GM21786 (cell line): ENCODE data around the gene SETD2.
A peak's percentile ranks its signal among the peaks of the same experiment; 100 is the strongest.
"Not testable (repeated sequence)": the region's sequence is repeated elsewhere in the genome, so short reads cannot be mapped to it uniquely, and the experiment has no call there.

Experiments
- ATAC-seq: cut with Tn5 transposase; IDR thresholded peaks from one replicate; pipeline ENCODE4 v1.9.1; 2021; ENCODE audit not compliant: unreplicated experiment

SETD2 gene, protein sequence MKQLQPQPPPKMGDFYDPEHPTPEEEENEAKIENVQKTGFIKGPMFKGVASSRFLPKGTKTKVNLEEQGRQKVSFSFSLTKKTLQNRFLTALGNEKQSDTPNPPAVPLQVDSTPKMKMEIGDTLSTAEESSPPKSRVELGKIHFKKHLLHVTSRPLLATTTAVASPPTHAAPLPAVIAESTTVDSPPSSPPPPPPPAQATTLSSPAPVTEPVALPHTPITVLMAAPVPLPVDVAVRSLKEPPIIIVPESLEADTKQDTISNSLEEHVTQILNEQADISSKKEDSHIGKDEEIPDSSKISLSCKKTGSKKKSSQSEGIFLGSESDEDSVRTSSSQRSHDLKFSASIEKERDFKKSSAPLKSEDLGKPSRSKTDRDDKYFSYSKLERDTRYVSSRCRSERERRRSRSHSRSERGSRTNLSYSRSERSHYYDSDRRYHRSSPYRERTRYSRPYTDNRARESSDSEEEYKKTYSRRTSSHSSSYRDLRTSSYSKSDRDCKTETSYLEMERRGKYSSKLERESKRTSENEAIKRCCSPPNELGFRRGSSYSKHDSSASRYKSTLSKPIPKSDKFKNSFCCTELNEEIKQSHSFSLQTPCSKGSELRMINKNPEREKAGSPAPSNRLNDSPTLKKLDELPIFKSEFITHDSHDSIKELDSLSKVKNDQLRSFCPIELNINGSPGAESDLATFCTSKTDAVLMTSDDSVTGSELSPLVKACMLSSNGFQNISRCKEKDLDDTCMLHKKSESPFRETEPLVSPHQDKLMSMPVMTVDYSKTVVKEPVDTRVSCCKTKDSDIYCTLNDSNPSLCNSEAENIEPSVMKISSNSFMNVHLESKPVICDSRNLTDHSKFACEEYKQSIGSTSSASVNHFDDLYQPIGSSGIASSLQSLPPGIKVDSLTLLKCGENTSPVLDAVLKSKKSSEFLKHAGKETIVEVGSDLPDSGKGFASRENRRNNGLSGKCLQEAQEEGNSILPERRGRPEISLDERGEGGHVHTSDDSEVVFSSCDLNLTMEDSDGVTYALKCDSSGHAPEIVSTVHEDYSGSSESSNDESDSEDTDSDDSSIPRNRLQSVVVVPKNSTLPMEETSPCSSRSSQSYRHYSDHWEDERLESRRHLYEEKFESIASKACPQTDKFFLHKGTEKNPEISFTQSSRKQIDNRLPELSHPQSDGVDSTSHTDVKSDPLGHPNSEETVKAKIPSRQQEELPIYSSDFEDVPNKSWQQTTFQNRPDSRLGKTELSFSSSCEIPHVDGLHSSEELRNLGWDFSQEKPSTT (N-terminal part only)

DNA sequence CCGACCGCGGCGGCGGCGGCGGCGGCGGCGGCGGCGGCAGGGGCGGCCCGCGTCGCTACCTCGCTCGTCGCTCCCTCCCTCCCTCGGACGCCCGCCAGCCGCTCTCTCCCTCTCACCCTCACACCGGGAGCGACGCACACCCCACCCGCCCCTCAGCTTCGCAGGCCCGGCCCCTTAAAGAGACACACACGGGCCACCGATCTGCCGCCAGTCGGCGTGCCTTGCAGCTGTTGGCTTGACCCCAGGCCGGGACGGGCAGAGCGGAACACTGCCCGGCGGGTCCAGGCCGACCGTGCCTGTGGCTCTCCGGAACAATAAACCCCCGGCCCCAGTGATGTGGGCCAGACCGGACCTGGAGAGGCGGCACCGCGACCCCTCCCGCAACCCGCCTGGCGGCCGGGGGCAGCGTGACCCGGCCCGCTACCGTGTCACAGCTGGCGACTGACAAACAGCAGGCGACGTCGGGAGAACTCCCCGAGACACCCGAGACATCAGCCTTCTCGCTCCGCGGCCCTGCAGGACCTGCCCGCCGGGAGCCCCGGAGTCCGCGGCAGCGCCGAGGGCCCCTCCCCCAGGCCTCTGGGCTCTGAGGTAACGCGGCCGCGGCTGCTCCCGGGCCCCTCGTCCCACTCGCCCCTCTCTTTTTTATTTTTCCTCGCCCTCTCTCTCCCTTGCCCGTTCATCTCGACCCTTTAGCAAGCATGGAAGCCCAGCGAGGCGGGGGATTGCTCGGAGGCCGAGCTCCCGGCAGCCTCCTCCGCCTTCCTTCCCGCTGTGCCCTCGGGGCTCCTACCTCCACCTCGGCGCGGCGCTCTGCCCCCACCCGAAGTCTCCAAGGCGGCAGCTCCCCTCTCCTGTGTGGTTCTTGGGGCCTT is at the start of gene SETD2:
SETD2 (minus strand) TSS at position 107 of the 875 bp plus-strand sequence. CDS start 189 bp downstream, outside the sequence.
- peak; percentile 66 for ATAC-seq

DNA sequence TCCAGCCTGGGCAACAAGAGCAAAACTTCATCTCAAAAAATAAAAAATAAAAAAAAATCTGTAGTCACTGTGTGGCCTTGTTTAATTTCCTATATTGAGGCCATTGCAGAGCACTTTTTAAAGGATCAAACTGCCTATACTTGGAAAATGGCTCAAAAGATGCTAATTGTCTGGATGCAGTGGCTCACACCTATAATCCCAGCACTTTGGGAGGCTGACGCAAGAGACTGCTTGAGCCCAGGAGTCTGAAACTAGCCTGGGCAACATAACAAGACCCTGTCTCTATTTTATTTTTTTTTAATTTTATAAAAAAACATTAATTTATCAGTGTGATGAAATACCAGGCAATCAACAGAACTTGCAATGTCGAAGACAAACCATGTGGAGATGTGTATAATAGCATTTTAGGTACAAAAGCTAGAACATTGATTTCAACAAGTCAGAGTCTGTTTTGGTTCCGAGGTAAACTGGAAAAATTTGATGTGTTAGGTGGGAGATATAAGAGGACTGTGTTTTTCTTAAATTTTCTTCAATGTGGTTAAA is 47.0 kb upstream of the SETD2 start:
- ATAC-seq: no peak

DNA sequence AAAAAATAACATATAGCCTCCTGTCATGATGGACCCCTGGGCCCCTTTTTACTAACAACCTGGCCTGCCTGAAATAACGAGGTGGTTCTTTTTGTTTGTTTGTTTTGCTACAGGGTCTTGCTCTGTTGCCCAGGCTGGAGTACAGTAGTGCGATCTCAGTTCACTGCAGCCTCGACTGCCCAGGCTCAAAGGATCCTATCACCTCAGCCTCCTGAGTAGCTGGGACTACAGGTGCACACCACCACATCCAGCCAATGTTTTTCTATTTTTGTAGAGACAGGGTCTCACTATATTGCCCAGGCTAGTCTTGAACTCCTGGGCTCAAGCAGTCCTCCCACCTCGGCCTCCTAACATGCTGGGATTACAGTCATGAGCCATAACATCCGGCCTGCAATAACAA is 42.1 kb upstream of the SETD2 start:
- not testable (repeated sequence) for ATAC-seq

DNA sequence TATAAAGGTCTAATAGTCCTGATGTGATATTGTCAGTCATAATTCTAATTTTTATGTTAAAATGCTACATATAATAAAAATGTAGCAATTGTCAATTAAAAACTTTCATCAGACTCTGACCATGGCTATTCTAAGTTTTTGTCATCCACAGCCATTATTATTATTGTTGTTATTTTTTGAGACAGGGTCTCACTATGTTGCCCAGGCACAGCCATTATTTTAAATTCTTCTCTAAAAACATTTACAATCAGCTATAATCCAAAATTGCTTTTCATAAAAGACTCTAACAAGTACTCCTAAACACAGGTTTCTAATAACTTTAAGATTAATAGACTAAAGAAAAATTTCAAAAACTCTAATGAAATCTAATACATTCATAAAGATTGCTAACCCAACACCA is 41.0 kb upstream of the SETD2 start:
- ATAC-seq: no peak

DNA sequence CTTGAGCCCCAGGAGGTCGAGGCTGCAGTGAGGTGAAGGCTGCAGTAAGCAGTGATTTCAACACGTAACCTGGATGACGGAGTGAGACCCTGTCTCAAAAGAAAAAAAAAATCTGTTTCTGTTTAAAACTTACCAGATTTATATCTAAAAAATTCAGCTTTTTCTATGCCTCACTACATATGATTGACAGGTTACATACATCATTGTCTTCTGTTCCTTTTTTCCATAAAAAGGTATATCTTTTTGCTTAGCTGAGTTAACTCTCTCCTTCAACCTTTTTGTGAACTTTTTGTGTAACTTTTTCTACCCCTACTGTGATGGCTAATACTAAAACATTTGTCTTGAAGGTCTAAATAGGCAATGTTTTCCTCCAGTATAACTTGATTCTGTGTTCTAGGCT is 38.6 kb upstream of the SETD2 start:
- ATAC-seq: no peak

DNA sequence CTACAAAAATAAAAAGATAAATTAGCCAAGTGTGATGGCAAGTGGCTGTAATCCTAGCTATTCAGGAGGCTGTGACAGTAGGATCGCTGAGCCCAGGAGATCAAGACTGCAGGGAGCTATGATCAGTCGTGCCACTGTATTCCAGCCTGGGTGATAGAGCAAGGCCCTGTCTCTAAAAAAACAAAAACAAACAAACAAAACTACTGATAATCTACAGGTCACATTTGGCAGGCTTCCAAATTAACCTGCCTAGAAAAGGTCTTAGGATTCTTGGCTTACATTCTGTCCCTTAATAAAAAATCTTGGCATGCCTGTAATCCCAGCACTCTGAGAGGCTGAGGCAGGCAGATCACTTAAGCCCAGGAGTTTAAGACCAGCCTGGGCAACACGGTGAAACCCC is 33.4 kb upstream of the SETD2 start:
- no peak for ATAC-seq

DNA sequence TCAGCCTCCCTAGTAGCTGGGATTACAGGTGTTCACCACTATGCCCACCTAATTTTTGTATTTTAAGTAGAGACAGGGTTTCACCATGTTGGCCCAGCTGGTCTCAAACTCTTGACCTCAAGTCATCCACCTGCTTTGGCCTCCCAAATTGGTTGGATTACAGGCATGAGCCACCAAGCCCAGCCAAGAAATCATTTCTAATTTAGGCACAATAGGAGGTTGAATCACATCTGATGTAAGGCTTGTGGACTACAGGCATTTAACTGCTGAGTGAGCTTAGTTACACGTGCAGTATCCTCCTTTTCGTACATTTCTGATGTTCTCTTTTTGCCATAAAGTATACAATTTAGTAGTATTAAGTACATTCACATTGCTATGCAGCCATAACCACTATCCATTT is 31.1 kb upstream of the SETD2 start:
- ATAC-seq: no peak

DNA sequence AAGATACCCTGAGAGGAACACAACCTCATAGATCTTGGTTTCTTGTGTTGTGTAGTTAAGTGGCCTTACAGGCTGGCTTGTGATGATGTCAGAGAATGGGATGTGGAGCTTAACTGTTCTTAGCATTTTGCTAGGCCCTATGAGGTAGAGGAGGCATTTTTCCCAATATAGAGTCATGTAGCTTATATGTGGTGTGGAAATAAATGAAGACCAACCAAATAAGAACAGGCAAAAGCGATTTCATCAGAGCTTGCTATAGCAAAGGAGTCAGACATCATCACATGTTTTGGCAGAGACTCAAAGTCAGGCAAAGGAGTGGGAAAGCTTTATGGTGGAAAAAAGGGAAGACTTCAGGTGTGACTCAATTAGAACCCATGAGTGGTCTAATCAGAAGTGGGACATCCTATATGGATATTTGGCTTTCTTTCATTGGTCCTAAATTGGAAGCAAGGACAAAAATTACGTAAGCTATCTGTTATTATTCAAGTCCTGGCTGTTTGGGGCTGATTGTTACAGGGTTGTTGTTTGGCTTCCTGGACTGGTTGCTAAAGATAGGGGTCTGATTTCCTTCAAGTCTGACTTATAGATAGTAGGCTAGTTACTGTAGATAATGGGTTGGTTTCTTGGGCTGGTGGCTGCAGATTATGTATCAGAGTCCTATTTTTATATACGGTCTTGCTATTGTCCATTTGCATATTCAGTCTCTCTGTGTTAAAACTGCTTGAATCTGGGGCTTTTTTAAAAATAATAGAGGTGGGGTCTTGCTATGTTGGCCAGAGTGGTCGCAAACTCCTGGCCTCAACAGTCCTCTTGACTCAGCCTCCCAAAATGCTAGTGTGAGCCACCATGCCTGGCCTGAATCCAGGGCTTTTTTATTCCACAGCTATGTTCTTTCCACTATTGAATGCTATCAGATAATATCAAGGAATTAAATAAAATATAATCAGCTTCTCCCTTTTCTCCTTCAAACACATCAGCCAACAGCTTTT is 30.3 kb upstream of the SETD2 start:
- no peak for ATAC-seq

DNA sequence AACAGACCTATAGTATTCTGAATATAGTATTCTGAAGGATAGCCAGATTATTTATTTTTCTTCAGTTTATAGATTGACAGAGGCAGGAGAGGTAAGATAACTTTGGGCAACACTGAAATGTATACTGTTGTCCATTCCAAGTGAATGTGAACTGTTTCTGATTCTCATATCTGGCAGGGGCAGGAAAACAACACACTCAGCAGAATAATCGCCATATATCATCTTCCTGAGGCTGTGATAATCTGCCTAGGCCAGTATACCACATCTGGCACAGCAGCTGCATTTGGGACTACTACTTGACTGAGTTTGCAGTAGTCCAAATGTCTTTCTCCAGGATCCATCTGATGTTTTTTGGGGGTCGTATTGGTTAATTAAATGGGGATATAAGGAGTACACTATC is 22.4 kb upstream of the SETD2 start:
- ATAC-seq: no peak

DNA sequence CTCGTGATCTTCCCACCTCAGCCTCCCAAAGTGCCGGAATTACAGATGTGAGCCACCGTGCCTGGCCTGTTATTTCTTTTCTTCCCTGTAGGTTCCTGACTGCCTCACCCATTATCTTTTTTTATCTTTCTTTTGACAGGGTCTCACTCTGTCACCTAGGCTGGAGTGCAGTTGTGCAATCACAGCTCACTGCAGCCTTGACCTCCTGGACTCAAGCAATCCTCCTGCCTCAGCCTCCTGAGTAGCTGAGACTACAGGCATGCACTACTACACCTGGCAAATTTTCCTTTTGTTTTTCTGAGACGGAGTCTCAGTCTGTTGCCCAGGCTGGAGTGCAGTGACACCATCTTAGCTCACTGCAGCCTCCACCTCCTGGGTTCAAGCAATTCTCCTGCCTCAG is 17.8 kb upstream of the SETD2 start:
- not testable (repeated sequence) for ATAC-seq

DNA sequence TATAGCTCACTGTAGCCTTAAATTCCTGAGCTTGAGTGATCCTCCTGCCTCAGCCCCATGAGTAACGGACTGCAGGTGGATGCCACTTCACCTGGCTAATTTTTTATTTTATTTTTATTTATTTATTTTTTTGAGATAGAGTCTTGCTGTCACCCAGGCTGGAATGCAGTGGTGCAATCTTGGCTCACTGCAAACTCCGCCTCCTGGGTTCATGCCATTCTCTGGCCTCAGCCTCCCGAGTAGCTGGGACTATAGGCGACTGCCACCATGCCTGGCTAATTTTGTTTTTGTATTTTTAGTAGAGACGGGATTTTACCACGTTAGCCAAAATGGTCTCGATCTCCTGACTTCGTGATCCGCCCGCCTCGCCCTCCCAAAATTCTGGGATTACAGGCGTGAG is 16.1 kb upstream of the SETD2 start:
- ATAC-seq: not testable (repeated sequence)

DNA sequence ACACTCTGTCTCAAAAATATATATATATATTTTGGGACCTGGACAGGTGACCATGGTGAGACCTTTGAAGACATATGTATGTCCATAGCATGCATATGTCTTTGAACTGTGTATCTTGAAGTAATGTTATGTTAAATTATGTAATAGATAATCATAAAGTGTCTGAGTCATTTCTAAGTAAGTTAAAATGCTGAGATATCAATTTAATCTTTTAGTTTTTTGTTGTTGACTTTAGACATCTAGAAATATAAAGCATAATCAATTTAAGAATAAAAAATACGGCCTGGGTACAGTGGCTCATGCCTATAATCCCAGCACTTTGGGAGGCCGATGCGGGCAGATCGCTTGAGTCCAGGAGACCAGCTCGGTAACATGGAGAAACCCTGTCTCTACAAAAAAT is 12.7 kb upstream of the SETD2 start:
- ATAC-seq: no peak

DNA sequence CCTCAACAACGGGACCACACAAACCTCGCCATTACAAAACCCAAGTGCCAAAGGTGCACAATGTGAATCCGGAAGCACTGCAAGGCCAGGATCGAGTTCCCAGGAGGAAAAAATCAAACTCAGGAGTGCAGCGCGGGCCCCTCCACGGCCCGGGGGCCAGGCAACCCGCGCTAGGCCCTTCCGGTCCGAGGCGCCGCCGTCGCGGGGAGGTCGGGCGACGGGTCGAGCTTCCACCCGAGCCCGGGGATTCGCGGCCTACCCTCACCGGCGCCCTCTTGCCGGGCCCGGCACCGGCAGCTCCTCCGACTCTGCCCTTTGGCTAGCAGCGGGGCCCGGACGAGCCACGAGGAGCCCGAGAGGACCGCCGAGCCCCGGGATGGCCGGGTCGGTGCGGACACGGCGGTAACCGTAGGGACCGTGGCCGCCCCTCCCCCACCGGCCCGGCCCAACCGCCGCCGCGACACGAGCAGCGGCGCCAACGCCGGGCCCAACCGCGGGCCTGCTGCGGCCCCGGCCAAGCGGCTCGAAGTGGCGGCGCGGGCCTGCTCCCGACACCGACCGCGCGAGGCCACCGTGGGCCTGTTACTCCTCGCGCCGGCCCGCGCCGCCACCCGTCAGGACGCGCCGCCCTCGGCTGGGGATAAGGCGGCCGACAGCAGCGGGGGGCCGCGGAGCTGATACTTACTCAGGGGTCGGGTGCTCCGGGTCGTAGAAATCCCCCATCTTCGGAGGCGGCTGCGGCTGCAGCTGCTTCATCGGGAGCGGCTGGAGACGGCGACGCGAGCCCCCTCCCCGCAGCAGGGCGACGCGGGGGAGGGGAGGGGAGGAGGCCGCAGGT is 525 bp downstream of the SETD2 start:
- ATAC-seq: peak; percentile 21

DNA sequence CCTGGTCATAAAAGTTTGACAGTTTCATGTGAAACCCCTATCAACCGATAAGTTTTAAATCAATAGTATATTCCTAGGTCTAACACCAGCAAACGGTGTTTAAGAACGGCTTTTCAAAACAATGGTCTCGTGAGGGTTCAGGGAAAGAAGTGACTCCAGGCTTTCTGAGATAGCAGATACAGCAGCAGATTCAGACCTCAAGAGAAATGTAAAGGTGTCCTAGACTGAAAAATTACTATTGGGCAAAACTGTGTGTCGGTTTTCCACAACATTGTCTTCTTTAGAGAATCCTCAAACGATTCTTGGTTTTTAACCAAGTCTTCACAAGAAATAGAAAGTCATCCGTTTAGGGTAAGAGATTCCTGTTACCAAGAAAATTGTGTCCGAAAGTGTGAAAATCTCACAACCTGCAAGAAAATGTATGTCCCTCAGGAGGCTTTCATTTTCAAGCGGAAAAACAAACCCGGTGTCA is 1.2 kb downstream of the SETD2 start:
- ATAC-seq: no peak

DNA sequence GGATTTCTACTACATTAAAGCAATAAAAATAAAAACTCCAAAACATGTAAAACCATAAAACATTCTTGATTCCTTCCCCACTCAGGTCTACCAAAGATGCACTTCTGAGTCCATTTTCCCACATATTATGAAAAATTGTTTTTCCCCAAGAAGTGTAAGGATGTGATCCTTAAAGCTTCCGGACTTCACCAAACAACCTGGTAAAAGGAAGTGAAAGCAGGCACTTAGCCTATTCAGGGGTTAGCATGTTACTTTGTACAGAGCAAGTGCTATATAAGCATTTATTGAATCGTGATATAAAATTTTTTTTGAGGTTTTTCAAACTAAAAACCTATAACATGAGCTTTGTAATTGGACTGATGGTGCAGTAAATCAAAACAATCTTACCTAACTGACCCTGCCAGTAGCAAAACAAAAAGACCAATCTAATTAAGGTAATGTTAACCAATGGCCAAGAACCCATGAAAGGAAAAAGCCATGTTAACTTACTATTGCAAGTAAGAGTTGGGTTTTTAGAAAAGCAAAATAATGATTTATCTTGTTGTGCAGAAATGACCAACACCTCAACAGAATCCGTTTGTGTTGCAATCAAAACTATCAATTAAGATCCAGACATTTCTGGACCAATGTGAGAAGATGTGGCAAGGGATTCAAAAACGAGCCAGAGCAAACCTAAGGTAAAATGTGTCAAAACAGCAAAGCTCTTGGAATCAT is 1.8 kb downstream of the SETD2 start:
- no peak for ATAC-seq

DNA sequence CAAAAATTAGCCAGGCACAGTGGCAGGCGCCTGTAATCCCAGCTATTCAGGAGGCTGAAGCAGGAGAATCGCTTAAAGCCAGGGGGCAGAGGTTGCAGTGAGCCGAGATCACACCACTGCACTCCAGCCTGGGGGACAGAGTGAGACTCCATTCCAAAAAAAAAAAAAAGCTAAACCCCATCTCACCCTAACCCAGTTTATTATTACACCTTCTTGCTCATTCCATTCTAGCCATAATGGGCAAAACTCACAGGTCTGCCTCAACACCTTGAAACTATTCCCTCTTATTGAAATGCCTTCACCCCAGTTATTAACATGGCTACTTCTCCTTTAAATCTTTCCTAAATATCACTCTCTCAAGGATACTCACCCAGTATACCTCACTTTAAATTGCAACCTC is 4.1 kb downstream of the SETD2 start:
- ATAC-seq: no peak

DNA sequence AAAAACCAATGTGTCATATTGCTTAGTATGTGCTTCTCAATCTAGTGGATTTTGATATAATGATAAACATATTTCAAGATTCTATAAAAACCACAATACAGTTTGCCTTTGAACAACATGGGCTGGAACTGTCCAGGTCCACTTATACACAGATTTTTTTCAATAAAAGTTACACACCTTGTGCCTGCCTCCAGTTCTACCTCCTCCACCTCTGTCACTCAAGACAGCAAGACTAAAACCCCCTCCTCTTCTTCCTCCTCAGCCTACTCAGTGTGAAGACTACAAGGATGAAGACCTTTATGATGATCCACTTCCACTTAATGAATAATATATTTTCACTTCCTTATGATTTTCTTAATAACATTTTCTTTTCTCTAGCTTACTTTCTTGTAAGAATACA is 5.7 kb downstream of the SETD2 start:
- no peak for ATAC-seq
